ENCODE data around the gene PLXNA4. TPM values are rescaled to one million over a fixed set of nuclear protein-coding genes. Genes with fewer than 3 reads are reported as not detected.

The PLXNA4 gene
- total RNA-seq, 2 donors from 2014 or later = 1.4 to 2.3 TPM

DNA sequence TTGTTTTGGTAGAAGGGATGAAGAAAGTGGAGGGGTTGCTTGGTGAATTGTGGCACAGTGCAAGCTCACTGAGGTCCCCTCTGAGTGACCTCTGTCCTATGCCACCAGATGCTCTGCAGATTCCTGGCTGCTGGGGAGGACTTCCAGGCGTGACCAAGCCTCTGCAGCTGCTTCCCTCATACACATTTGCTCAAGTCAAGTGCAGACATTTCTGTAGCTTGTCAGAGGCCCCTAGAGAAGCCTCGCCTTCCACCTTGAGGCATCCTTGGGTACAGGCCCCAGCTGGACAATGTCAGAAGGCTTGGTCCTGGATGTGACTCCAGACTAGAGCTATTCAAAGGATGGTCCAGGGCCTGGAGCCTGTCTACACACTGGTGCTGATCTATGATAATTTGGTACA, 464.2 kb downstream of the PLXNA4 start:
- Mint-ChIP-seq H3K4me1 (no peaks in the 10 kb centered on the region), H3K4me3 (no peak overlapping the region), H3K27me3 (peaks cover 11% of the 10 kb centered on the region), H3K27ac (no peak overlapping the region), H3K9me3 (peaks cover 3% of the 10 kb centered on the region), H3K36me3 (ENCODE audit: low read depth) (no peaks in the 10 kb centered on the region)
- no peak for ATAC-seq (replicated peaks)

GRCh38 chr7:132110692-132111091, 465.6 kb downstream of the PLXNA4 start:
- no peak overlapping the region for H3K27ac Mint-ChIP-seq
- ATAC-seq (replicated peaks) = no peak
- H3K4me3 Mint-ChIP-seq = no peak overlapping the region
- no peaks in the 10 kb centered on the region for H3K4me1 Mint-ChIP-seq
- H3K27me3 Mint-ChIP-seq = peaks cover 16% of the 10 kb centered on the region
- peaks cover 3% of the 10 kb centered on the region for H3K9me3 Mint-ChIP-seq
- H3K36me3 Mint-ChIP-seq (ENCODE audit: low read depth) = no peaks in the 10 kb centered on the region

DNA sequence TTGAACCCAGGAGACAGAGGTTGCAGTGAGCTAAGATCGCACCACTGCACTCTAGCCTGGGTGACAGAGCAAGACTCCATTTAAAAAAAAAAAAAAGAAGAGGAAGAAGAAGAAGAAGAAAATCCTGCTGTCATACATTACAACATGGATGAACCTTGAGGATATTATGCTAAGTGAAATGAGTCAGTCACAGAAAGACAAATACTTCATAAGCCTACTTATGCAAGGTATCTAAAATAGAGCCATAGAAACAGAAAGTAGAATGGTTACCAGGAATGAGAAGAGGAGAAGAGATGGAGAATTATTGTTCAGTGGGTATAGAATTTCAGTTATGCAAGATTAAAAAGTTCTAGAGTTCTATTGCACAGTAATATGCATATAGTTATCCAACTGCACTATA, 466.5 kb downstream of the PLXNA4 start:
- no peak overlapping the region for H3K27ac Mint-ChIP-seq
- peaks cover 3% of the 10 kb centered on the region for H3K9me3 Mint-ChIP-seq
- no peaks in the 10 kb centered on the region for H3K4me1 Mint-ChIP-seq
- no peak for ATAC-seq (replicated peaks)
- H3K4me3 Mint-ChIP-seq = no peak overlapping the region
- no peaks in the 10 kb centered on the region for H3K36me3 Mint-ChIP-seq (ENCODE audit: low read depth)
- peaks cover 22% of the 10 kb centered on the region for H3K27me3 Mint-ChIP-seq

DNA sequence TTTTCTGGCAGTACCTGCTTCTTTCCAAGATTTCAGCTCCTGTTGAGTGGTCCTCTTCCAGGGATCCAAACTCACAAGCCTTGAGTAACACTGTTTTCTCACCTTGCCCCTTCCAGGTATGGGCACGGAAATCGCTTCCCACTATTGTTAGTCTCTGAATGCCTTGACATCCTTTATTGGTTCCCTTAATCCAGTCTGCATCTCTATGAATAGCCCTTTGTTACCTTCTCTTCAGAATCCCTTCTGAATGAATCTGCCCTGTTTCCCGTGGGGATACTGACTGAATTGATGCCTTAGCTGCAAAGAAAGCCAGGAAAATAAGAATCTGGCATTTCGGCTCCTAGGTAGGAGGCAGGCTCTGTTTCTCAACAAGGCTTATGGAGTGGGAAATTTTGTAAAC, 467.7 kb downstream of the PLXNA4 start:
- Mint-ChIP-seq H3K27ac (no peak overlapping the region), H3K4me1 (no peaks in the 10 kb centered on the region), H3K4me3 (no peak overlapping the region), H3K27me3 (peaks cover 22% of the 10 kb centered on the region), H3K36me3 (ENCODE audit: low read depth) (no peaks in the 10 kb centered on the region), H3K9me3 (peaks cover 3% of the 10 kb centered on the region)
- no peak for ATAC-seq (replicated peaks)

- Mint-ChIP-seq H3K4me1 (no peaks in the 10 kb centered on the region), H3K9me3 (peaks cover 3% of the 10 kb centered on the region), H3K36me3 (ENCODE audit: low read depth) (no peaks in the 10 kb centered on the region), H3K27ac (no peak overlapping the region), H3K4me3 (no peak overlapping the region), H3K27me3 (peaks cover 22% of the 10 kb centered on the region)
- ATAC-seq (replicated peaks) = no peak
Measured at GRCh38 chr7:132106491-132106890, 469.8 kb downstream of the PLXNA4 start.

GRCh38 chr7:132105096-132105495, 471.2 kb downstream of the PLXNA4 start:
- Mint-ChIP-seq H3K4me1 (no peaks in the 10 kb centered on the region), H3K9me3 (peaks cover 3% of the 10 kb centered on the region), H3K27me3 (peaks cover 18% of the 10 kb centered on the region), H3K4me3 (no peak overlapping the region), H3K27ac (no peak overlapping the region), H3K36me3 (ENCODE audit: low read depth) (no peaks in the 10 kb centered on the region)
- no peak for ATAC-seq (replicated peaks)

DNA sequence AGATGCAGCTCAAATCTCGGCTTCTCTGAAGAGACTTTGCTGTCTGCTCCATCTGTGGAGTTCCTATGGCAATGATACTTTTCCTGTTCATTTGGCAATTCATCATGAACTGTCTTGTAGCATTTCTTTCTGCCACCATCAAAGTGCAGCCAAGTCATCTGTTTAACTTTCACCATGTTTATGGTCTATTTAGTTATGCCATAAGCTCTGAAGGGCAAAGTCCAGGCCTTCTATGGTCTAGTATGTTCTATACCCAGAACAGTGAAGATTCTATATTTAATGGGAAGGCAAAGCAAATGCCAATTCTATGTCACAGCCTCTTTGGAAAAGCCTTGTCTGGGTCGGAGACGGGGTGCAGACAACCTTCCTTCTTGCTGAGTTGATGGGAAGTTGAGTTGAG, 472.6 kb downstream of the PLXNA4 start:
- Mint-ChIP-seq H3K27ac (no peak overlapping the region), H3K4me3 (no peak overlapping the region), H3K27me3 (peaks cover 14% of the 10 kb centered on the region), H3K4me1 (no peaks in the 10 kb centered on the region), H3K9me3 (peaks cover 2% of the 10 kb centered on the region), H3K36me3 (ENCODE audit: low read depth) (no peaks in the 10 kb centered on the region)
- no peak for ATAC-seq (replicated peaks)

DNA sequence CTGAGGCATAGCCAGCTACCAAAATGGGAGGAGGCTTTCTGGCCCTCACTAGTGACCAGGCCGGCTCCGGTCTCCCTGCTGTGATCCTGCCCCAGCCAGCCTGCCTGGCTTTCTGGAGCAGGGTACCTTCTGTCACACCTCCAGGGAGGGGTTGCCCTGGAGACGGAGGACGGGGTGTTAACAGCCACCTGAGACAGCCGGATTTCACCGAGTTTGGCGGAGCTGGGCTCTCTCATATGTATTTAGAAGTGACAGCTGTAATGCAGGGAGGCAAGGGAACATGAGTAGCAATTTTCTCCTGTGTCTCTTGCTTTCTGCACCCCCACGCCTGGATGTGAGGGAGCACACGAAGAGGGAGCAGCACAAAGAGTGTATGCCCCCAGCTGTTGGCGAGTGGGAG, 473.3 kb downstream of the PLXNA4 start:
- H3K4me1 Mint-ChIP-seq = no peaks in the 10 kb centered on the region
- no peak for ATAC-seq (replicated peaks)

DNA sequence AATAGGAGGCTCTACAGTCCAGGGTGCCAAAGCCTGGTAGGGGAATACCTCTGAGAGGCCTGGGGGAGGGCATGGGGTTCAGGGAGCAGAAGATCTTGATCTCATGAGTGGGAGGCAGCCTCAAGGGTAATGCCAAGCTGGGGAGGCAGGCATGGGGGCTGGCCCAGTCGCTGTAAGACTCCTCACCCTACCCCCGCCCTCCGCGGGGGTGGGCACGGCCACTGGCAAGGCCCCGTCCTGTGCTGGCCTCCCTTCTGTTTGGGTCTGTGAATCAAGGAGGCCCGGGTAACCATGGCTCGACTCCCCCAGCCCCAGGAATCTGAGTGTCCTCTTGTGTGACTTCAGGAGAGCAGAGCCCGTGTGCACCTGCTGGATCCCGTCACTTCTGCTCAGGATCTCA, 473.9 kb downstream of the PLXNA4 start:
- Mint-ChIP-seq H3K9me3 (no peaks in the 10 kb centered on the region), H3K4me1 (no peaks in the 10 kb centered on the region), H3K27me3 (peaks cover 11% of the 10 kb centered on the region), H3K36me3 (ENCODE audit: low read depth) (no peaks in the 10 kb centered on the region), H3K4me3 (no peak overlapping the region), H3K27ac (no peak overlapping the region)
- ATAC-seq (replicated peaks) = no peak

More for the DNA sequence above, 473.3 kb downstream of the PLXNA4 start:
- Mint-ChIP-seq H3K4me3 (no peak overlapping the region), H3K9me3 (no peaks in the 10 kb centered on the region), H3K36me3 (ENCODE audit: low read depth) (no peaks in the 10 kb centered on the region), H3K27ac (no peak overlapping the region), H3K27me3 (peaks cover 11% of the 10 kb centered on the region)

DNA sequence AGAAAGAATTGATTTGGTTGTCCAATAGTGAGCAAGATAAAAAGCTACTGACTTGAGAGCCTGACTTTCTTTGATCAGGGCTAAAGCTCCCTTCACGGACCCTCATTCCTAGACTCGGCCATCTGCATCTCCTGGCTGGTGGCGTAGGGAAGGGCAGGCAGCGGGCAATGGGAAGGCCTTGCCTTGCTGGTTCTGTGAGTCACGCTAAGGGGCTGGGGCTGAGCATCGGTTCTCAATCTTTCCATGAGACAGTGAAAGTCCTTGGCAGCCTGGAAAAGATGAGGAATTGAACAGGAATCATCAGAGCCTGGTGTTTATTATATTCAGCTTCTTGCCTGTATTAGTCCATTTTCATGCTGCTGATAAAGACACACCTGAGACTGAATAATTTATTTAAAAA, 475.3 kb downstream of the PLXNA4 start:
- no peak overlapping the region for H3K4me3 Mint-ChIP-seq
- H3K4me1 Mint-ChIP-seq = no peaks in the 10 kb centered on the region
- H3K27me3 Mint-ChIP-seq = peaks cover 6% of the 10 kb centered on the region
- H3K36me3 Mint-ChIP-seq (ENCODE audit: low read depth) = no peaks in the 10 kb centered on the region
- H3K9me3 Mint-ChIP-seq = no peaks in the 10 kb centered on the region
- no peak overlapping the region for H3K27ac Mint-ChIP-seq
- ATAC-seq (replicated peaks) = no peak

DNA sequence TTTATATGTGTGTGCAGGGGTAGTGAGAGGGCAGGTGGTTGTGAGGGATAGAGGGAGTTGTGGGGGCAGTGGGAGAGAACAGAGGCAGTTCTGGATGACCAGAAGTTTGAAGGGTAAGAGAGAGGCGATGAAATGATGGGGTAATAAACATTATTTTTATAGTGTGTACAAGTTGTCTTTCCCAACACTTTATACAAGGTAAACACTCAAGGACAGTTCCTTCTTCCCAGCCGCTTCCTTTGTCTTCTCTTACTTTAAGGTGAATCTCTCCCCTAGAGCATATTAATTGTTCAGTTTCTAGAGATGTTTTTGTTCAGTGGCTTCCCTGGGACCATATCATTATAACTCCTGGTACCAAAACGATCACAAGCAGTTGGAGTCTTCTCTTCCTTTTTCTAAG, 475.8 kb downstream of the PLXNA4 start:
- ATAC-seq (replicated peaks) = no peak
- H3K27me3 Mint-ChIP-seq = peaks cover 8% of the 10 kb centered on the region
- no peaks in the 10 kb centered on the region for H3K9me3 Mint-ChIP-seq
- H3K4me3 Mint-ChIP-seq = no peak overlapping the region
- no peak overlapping the region for H3K27ac Mint-ChIP-seq
- no peaks in the 10 kb centered on the region for H3K36me3 Mint-ChIP-seq (ENCODE audit: low read depth)
- H3K4me1 Mint-ChIP-seq = no peaks in the 10 kb centered on the region

DNA sequence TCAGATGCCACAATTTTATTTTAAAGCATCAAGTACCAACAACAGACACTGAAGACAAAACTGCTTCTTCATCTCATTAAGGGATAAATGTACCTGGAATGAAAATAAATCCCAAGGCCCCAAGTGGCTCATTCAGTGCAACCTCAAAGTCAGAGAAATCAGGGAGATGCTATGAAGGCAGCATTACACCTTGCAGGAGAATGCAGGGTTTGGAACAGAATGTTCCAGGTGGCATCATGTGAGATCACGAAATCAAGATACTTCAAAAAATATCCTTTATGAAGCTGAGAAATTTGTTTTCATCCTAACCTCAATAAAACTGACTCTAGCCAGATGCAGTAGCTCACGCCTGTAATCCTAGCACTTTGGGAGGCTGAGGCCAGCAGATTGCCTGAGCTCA, 477.1 kb downstream of the PLXNA4 start:
- H3K4me1 Mint-ChIP-seq = no peaks in the 10 kb centered on the region
- H3K36me3 Mint-ChIP-seq (ENCODE audit: low read depth) = no peaks in the 10 kb centered on the region
- no peaks in the 10 kb centered on the region for H3K9me3 Mint-ChIP-seq
- no peak overlapping the region for H3K27ac Mint-ChIP-seq
- ATAC-seq (replicated peaks) = no peak
- no peak overlapping the region for H3K4me3 Mint-ChIP-seq
- peaks cover 9% of the 10 kb centered on the region for H3K27me3 Mint-ChIP-seq

DNA sequence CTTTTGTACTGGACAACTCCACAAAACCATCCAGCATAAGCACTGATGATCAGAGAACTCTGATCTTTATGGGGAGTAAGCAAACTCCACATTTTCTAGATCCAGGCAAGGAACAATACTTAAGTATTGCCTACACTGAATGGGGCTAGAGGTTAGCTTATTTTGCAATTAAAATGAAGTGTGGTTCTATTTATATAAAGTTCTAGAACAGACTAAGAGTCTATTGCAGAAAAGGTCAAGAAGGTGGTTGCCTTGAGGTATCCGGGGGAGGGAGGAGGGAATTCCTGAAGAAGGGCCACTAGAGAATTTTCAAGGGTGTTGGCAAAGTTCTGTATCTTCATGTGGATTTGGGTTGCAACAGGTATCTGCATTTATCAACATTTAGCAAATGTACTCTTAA, 477.9 kb downstream of the PLXNA4 start:
- no peaks in the 10 kb centered on the region for H3K36me3 Mint-ChIP-seq (ENCODE audit: low read depth)

DNA sequence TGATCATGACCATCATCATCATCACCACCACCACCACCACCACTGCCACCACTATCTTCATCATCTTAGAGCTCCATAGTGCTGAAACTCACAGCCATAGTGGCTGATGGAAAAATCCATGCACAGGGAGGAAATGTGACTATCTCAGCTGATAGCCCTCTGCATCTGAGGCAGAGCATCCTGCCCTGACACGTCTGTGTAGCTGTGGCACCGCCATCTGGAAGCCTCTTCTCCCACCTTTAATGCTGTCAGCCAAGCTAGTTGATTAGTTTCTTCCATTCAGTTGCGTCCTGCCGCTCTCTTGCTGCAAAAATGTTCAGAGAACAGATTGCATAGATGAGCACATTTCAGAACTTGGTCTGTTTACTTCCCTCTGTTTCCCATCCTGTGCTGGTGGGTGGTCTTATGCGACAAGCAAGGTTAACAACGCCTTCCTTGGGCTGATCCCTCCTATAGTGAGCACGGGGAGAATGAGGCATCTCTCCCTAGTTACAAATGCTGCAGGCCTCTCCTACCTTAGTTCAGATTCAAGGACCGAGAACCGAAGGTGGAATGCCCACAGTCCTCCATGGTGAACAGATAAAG, 478.6 kb downstream of the PLXNA4 start:
- no peak for ATAC-seq (replicated peaks)
- Mint-ChIP-seq H3K9me3 (no peaks in the 10 kb centered on the region), H3K4me3 (no peak overlapping the region), H3K4me1 (no peaks in the 10 kb centered on the region), H3K27ac (no peak overlapping the region), H3K27me3 (peaks cover 15% of the 10 kb centered on the region), H3K36me3 (ENCODE audit: low read depth) (no peaks in the 10 kb centered on the region)

More for the DNA sequence above, 477.9 kb downstream of the PLXNA4 start:
- peaks cover 12% of the 10 kb centered on the region for H3K27me3 Mint-ChIP-seq
- H3K4me3 Mint-ChIP-seq = no peak overlapping the region
- no peak overlapping the region for H3K27ac Mint-ChIP-seq
- ATAC-seq (replicated peaks) = no peak
- H3K9me3 Mint-ChIP-seq = no peaks in the 10 kb centered on the region
- H3K4me1 Mint-ChIP-seq = no peaks in the 10 kb centered on the region

GRCh38 chr7:132095111-132095765, 481.0 kb downstream of the PLXNA4 start:
- peaks cover 15% of the 10 kb centered on the region for H3K27me3 Mint-ChIP-seq
- H3K4me1 Mint-ChIP-seq = no peaks in the 10 kb centered on the region
- H3K4me3 Mint-ChIP-seq = no peak overlapping the region
- no peak overlapping the region for H3K27ac Mint-ChIP-seq
- ATAC-seq (replicated peaks) = no peak
- H3K9me3 Mint-ChIP-seq = no peaks in the 10 kb centered on the region
- no peaks in the 10 kb centered on the region for H3K36me3 Mint-ChIP-seq (ENCODE audit: low read depth)

Measured in activated T-helper 17 cell treated with anti-CD3 and anti-CD28 coated beads, Interleukin-2, amount 50 U/mL, for 72 hours (primary cell).